HG02642 (cell line): Measurements from ENCODE around the gene TTLL4.

Experiments
- ATAC-seq: cut with Tn5 transposase; IDR thresholded peaks from one replicate; pipeline ENCODE4 v1.9.1; 2021; ENCODE audit warnings: mild to moderate bottlenecking; ENCODE audit not compliant: unreplicated experiment, poor library complexity

Gene TTLL4

DNA sequence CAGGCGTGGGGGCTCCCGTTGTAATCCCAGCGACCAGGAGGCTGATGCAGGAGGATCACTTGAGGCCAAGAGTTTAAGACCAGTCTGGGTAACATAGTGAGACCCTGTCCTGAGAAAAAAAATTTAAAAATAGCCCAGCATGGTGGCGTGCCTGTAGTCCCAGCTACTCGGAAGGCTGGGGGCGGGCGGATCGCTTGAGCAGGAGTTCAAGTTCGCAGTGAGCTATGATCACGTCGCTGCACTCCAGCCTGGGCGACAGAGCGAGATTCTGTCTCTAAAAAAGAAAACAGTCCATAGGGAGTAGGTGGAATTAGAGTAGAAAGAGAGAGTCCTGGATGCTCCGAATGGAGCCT, 325 bp upstream of the TTLL4 start:
- no peak for ATAC-seq

DNA sequence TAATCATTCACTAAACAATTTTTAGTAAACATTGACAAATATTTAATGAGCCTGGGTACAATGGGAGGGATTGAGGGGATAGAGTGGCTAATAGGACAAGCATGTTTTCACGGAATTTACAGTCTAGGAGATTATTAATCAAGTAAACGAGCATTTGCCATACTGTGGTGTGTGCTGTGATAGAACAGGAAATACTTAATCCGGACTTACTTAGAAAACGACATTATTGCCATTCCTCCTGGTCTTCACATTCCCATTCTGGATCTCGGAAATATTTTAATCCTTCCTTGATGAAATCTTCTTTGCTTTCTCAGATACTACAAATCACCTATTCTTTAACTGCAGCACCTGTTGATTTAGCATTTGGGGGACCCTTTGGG, 905 bp downstream of the TTLL4 start:
- ATAC-seq, result no peak

DNA sequence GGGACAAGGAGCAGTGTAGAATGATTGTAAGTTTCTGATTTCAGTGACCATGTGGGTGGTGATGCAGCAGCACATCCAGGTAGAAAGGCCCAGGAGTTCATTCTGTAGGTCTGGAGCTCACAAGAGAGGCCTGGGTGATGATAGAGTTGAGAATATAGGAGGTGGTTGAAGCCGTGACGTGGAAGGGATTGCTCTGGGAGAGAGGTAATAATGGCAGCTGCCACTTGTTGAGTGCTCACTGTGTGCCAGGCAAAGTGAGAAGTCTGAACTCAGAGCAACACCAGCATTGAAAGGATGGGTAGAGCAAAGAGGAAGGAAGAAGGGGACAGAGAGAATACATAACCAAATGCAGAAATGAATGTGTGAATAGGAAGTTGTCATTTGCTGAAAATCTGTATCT, 3.3 kb downstream of the TTLL4 start:
- ATAC-seq, result no peak

DNA sequence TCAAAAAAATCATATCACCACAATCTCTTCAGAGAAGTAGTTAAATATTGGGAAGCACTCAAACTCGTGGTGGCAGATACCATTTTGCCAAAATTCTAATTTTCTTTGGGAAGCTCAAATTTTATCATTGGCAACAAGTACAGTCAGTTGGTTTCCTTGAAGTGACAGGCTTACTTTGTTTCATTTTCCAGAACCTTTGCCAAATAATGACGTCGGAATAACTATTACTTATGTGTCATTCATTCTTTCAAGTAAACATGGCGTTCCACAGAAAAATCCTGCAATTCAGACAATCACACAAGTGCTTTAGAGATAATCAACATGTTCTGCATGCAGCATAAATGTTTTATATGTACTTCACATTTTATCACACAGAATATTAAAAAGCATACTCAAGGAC, 5.4 kb downstream of the TTLL4 start:
- ATAC-seq, result no peak

DNA sequence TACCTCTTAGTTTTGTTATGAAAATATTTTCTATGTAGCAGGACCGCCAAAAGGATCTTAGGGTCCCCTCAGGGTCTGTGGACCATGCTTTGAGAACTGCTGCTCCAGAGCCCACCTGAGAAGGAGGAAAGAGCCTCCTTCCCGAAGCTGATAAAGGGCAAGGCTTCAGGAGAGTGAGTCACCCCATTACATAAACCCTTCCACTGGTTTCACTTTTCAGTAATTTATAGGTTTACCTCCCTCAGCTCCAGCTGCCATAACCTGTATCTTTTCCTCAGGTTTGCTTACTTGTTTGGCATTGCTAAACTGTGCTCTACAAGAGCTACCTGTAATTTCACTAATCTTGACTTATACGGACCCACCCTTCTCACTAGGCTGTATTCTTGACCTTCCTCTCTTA, 6.6 kb downstream of the TTLL4 start:
- ATAC-seq, result no peak

DNA sequence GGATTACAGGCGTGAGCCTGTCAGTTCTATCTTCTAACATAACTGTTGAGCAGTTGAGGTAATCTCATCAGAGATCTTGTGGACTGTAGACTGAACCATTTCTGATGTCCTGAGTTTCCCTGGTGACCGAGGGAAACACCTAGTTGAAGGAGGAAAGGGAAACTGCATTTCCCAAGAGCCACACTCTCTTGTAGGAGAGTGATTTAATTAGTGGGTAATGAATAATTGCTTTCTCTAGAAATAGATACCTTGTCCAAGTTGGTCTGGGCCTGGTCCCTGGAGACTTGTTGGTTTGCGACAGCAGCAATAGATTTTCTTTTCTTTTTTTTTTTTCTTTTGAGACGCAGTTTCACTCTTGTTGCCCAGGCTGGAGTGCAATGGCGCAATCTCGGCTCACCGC, 7.4 kb downstream of the TTLL4 start:
- ATAC-seq, result no peak

DNA sequence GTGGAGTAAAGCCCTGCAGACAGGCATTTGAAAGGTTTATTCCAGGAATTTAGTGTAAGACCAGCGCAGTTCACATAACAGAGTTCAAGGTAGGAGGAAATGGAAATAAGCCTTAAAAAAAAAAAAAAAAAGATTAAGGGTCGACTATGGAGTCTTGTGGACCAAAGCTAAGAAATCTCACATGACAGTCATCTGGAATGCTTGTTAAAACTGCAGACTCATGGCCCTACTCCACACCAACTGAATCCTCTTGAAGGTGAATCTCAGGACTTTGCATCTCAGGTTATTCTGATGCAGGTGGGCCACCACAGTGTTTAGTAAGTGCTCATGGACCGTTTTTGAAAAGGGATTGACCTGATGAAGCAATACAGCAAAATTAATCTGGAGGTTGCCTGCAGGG, 8.8 kb downstream of the TTLL4 start:
- no peak for ATAC-seq

DNA sequence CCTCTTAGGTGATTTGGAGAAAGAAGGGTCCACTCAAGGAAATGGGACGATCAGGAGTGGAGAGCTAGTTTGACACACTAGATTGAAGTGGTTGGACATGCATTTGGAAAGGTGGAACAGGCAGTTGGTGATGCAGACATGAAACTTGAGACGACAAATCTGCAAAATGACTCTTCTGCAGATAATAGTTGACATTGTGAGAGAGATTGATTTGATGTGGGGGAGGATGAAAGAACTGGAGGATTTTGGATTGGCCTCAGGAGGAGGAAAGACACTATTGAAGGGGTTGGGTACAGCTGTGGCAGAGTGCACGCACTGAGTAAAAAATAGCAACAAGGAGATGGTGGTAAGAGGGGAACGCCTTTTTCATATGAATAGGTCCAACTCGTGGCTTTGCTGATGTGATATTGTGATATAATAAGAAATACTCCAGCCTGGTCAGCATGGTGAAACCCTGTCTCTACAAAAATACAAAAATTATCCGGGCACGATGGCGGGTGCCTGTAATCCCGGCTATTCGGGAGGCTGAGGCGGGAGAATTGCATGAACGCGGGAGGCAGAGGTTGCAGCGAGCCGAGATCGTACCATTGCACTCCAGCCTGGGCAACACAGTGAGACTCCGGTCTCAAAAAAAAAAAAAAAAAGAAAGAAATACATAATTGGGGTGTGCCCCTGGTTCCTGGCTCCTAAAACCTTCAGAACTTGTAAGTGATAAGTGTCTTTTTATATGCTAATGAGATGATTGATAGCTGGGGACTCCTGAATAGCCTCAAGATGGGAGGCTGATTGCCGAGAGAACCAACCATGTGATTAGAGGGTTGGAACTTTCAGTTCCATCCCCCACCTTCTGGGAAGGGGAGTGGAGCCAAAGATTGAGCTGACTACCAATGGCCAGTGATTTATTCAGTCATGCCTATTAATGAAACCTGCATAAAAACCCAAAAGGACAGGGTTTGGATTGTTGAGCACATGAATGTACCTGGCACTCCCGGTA, 9.7 kb downstream of the TTLL4 start:
- ATAC-seq, result no peak

DNA sequence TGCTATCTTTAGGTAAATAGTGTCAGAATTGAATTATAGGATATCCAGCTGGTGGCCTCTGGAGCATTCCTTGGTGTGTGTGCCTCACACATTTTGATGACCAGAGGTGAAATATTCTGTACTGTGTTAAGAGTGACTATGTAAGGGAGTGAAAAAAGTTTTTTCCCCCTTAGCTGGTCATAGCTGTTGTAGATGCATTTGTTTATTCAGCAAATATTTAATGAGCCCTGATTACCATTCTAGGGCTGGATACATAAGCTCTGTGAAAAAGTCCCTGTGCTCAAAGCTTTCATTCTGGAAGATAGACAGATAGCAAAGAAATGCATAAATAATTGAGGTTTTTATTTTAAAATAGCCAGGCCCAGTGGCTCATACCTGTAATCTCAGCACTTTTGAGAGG, 10.9 kb downstream of the TTLL4 start:
- ATAC-seq, result no peak

DNA sequence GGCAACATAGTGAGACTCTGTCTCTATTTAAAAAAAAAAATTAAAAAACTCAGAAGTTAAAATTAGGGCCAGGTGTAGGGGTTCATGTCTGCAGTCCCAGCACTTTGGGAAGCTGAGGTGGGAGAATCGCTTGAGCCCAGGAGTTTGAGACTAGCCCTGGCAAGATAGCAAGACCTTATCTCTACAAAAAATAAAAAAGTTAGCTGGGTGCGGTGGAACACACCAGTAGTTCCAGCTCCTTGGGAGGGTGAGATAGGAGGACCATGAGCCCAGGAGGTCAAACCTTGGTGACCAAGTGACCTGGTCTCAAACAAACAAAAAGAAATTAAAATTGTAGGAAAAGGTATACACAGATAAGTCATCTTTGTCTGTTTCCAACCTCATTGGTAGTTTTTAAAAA, 11.3 kb downstream of the TTLL4 start:
- no peak for ATAC-seq

DNA sequence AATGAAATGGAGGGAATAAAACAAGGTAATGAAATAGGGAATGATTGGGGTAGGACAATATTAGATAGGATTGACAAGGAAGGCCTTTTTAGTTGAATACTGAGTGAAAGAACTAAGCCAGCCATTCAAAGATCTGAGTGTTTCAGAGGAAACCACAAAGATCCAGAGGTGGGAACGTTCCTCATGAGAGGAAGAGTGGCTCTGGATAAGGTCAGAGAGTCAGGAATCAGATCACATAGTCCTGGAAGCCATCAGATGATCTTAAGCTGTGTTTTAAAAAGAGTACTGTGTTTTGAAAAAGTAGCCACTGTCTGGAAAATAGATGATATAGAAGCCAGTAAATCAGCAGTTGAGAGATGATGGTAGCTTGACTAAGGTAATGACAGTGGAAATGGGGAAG, 11.8 kb downstream of the TTLL4 start:
- no peak for ATAC-seq

DNA sequence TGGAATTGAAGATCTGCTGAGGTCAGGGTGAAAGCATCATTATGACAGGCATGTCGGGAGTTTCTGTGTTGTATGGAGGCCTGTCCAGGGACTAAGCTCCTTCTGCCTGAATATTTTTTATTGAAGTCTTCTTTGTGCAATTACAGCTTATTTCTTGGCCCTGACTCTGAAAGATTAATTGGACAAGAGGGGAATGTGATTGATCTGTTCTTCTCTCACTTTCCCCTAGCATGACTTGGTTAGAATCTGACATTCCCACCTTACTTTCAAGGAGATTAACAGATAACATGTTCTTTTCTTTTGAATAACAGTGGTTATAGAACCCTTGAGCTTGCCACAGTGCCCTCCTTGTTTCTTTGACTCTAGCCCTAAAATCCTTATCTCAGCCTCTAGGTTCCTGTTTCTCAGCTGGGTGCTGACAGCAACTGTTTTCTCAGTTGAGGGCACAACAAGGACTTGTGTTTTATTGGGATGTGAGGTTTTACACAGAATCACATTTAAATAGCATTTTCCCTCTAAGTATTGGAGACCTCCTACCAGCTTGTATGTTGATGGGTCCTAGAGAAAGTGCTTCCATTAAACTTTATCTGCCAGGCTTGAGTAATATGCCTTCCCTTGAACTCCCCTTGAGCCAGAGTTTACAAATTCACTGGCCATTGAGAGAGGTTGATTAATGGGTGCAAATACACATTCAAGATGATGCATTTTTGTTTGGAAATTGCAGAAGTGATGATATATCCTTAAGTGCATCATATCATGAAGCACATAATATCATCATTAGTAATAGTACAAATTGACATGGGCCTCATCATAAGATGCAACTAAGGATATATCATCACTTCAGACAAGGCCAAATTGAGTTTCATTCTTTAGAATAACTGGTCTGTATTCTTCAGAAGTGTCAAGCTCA, 12.5 kb downstream of the TTLL4 start:
- ATAC-seq, result no peak

DNA sequence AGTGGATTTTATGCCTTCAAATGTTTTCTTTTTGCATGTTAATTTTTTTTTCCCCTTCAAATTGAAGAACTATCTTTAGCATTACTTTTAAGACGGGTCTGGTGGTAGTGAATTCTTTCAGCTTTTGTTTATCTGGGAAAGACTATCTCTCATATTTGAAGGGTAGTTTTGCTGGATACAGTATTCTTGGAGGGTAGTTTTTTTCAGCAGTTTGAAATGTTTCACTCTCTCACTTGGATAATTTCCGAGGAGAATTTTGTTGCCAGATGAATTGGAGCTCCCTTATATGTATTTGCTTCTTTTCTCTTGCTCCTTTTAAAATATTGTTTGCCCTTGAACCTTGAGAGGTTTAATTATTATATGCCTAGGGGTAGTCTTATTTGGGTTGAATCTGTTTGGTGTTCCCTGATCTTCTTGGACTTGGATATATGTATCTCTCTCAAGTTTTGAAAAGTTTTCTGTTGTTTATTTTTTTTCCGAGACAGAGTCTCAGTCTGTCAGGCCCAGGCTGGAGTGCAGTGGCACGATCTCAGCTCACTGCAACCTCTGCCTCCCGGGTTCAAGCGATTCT, 15.5 kb downstream of the TTLL4 start:
- ATAC-seq, result no peak

DNA sequence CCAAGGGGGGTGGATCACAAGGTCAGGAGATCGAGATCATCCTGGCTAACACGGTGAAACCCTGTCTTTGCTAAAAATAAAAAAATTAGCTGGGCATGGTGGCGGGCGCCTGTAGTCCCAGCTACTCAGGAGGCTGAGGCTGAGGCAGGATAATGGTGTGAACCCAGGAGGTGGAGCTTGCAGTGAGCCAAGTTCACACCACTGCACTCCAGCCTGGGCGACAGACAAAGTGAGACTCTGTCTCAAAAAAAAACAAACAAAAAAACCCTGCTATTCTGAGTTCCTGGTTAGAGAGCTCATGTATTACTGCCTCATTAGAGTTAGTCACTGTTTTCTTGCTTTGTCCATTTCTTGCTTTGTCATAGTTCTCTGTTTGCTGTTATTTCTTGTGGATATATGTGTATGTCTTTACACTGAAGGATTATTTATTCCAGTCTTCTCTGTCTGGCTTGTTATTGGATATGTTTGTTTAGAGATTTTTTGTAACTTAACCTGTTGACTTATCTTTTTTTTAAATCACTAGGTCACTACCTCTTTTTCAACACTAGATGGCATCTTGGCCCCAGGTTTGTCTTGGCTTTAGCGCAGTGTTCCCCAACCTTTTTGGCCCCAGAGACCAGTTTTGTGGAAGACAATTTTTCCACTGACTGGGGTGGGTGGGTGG, 17.0 kb downstream of the TTLL4 start:
- ATAC-seq, result no peak

DNA sequence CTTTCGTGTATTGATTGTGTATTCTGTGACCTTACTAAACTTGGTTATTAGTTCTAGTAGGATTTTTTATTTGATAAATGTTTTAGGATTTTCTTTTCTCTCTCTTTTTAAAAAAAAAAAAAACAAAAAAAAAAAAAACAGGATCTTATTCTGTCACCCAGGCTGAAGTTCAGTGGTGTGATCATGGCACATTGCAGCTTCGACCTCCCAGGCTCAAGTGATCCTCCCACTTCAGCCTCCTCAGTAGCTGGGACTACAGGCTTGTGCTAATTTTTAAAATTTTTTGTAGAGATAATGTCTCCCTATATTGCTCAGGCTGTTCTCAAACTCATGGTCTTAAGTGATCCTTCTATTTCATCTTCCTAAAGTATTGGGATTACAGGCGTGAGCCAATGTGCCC, 19.0 kb downstream of the TTLL4 start:
- no peak for ATAC-seq

DNA sequence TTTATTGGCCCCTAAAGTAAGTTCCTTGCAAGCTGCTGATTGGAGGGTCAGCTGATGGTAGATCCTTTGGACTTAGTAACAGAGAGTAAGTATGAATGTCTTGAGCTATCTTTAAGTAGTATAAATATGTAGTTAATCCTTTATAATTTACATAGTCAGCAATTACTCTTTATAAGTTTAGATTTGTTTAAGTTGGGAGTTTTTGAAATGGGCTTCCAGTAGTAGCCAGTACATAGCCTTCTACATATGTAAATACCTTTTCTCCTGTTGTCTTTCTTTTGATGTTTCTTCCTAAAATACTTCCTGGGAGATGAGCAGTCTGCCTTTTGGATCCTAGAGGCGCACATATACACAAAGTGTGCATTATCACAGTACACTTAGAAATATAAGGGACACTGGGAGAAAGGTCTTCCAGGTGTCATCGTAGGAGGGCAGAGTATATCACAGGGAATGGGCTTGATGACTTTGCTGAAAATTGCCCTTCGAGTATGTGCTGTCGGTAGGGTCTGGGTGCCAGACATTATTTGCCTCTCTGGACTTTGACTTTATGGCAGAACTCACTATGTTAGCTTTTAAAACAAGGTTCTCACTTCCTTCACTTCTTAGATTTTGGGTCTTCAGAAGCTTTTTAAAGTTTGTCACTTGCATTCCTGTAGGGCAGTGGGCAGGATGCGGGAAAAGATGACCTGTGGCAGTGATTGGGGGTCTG, 21.6 kb downstream of the TTLL4 start:
- ATAC-seq, result no peak

DNA sequence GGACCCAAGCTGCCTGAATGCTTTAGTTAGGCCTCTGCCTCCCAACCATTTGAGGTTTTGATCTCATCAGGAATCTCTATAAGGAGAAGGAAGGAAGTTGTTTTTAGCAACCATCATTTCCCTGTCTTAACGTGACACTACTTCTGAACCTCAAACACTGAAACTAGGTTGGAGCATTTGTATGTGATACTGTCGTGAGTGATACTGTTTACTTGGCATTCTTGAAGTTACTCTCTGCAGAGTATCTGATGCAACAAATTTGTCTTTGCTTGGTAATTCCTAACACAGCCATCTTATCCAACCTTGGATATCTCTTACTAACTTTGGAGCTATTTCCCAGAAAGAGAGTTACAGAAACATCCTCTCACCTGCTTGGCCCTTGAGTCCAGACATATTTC, 22.1 kb downstream of the TTLL4 start:
- ATAC-seq, result no peak

DNA sequence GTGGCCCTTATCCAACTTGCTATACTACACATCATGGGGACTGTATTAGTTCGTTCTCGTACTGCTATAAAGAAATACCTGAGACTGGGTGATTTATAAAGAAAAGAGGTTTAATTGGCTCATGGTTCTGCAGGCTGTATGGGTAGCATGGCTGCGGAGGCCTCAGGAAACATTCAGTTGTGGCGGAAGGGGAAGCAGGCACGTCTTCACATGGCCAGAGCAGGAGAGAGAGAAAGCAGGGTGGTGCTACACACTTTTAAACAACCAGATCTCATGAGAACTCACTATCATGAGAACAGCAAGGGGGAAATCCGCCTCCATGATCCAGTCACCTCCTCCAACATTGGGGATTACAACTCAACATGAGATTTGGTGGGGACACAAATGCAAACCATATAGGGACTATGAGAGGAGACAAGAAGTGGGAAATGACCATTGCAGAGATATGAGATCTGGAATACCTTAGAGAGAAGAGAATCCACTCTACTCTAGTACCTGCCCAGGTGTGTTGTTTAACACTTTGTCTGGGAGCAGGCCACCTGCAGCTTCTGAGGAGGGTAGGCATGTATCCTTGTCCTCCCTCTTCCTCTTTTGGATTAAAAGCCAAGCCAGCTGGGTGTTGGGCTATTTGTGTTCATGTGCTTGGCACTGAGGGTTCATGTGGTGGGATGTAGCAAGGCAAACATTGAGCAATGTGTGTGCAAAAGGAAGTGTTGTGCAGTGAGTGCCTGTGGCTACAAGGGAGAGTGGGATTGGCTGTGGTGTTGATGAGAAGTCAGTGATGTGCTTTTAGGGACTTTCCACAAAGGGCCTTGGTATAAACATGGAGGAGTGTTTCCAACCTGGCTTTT, 22.8 kb downstream of the TTLL4 start:
- ATAC-seq, result no peak
